ENCODE results near the gene PARP12. TPM values are rescaled to one million over a fixed set of nuclear protein-coding genes. Genes with fewer than 3 reads are reported as not detected.
A peak's percentile ranks its signal among the peaks of the same experiment; 100 is the strongest.
"Not testable (repeated sequence)": the region's sequence is repeated elsewhere in the genome, so short reads cannot be mapped to it uniquely, and the experiment has no call there.

Gene PARP12, protein sequence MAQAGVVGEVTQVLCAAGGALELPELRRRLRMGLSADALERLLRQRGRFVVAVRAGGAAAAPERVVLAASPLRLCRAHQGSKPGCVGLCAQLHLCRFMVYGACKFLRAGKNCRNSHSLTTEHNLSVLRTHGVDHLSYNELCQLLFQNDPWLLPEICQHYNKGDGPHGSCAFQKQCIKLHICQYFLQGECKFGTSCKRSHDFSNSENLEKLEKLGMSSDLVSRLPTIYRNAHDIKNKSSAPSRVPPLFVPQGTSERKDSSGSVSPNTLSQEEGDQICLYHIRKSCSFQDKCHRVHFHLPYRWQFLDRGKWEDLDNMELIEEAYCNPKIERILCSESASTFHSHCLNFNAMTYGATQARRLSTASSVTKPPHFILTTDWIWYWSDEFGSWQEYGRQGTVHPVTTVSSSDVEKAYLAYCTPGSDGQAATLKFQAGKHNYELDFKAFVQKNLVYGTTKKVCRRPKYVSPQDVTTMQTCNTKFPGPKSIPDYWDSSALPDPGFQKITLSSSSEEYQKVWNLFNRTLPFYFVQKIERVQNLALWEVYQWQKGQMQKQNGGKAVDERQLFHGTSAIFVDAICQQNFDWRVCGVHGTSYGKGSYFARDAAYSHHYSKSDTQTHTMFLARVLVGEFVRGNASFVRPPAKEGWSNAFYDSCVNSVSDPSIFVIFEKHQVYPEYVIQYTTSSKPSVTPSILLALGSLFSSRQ
- 19.6 and 23.1 TPM in 2 replicates for total RNA-seq (2014; rRNA removed; shearing (Covaris generic))

DNA sequence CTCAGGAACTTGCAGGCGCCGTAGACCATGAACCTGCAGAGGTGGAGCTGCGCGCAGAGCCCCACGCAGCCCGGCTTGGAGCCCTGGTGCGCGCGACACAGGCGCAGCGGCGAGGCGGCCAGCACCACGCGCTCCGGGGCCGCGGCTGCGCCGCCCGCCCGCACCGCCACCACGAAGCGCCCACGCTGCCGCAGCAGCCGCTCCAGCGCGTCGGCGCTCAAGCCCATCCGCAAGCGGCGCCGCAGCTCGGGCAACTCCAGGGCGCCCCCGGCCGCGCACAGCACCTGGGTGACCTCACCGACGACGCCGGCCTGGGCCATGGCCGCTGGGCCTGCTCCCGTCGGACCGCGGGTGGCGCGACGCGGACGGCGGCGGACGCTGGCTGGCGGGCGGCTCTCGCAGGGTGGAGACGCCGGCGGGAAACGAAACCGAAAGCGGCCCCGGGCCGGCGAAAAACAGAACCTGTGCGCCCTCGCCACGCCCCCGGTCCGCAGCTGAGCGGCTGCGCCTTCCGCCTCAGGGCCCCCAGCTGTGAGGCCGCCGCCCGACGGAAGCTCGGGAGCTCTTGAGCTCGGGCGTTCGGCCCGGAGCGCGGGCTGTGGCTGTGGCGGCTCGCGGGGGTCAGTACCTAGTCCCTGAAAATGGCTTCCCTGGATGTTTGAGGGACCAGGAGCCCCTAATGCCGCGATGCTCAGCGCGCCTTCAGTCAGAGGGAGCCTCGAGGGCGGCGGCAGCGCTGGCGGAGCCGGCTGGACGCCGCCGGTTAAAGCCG is at the start of gene PARP12:
Gene PARP12, minus strand, starts transcription at position 424 of the 772 bp plus-strand sequence. Its CDS starts 104 bp downstream, at position 320.
- peak; percentile 54 for DNase-seq (ENCODE audit: low spot score)

DNA sequence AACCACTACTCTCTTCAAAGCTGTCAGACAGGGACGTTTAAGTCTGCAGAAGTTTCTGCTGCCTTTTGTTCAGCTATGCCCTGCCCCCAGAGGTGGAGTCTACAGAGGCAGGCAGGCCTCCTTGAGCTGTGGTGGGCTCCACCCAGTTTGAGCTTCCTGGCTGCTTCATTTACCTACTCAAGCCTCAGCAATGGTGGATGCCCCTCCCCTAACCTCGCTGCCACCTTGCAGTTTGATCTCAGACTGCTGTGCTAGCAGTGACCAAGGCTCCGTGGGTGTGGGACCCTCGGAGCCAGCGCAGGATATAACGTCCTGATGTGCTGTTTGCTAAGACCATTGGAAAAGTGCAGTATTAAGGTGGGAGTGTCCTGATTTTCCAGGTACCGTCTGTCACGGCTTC is 46.0 kb upstream of the PARP12 start:
- not testable (repeated sequence) for DNase-seq (ENCODE audit: low spot score)

DNA sequence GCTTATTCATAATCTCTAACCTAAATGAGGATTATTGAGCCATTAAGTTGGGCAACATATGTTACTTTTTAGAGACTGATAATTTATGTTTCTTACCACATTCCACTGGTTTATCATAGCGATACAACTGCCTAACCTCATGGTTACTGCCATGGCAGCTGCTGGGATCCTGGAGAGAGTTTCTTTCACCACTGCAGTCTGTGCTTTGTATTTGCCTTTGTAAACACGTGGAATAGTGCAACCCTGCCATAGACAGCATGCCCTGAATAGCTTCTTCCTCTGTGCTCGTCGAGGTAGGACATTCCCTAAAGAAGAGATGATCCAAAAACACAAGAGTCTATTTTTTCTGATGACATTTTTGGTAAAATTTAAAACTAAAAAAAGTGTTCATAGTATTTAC is 33.7 kb upstream of the PARP12 start:
- DNase-seq (ENCODE audit: low spot score): no peak

DNA sequence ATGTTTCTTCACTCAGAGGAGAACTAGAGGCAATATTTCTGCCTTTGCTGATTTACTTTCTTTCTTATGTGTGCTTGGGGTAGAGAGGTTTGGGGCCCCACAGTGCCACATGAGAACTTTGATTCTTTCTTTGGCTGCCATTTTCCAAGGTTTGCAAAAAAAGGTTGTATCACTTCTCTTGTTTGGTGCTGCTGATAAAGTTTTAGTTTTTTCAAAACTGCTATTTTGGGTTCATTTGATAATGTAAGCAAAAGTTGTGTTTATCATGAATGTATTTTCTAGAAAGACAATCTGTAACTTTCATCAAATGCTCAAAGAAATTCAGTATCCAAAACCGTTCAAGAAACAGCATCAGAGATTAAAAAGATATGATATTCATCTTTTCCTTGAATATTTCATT is 30.6 kb upstream of the PARP12 start:
- no peak for DNase-seq (ENCODE audit: low spot score)

DNA sequence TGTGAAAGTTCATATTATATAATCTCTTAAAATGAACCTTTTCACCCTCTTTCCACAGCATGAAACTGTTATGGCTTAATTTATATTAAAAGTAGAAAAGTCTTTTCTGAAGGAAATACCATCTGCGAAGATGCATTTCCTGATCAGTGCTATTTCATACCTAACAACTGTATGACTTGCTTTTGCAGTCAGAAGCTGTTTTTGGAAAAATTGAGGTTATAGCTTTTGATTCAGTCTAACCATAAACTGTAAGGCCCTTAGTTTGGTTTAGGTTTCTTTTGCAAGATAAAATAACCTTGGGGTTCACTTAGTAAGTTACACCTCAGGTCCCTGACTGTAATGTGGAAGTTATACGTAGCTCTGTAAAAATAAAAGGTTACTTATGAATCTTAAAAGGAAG is 22.7 kb upstream of the PARP12 start:
- no peak for DNase-seq (ENCODE audit: low spot score)

DNA sequence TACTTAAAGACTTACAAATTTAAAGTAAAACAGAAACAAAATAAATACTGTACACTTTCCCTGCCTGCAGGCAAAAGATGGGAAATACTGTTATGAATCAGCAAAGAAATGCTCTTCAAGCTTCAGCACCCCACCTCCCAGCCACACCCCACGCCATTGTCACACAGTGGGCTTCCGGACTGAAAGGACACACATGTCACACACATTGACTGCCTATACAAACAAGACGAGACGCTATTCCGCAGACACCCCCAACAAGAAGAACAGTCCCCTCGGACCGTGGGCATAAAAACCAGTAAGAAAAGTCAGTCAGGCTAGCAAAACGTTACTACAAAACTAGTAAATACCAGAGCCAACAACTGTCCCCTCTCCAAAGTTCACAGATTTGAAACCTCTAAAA is 22.2 kb upstream of the PARP12 start:
- no peak for DNase-seq (ENCODE audit: low spot score)

DNA sequence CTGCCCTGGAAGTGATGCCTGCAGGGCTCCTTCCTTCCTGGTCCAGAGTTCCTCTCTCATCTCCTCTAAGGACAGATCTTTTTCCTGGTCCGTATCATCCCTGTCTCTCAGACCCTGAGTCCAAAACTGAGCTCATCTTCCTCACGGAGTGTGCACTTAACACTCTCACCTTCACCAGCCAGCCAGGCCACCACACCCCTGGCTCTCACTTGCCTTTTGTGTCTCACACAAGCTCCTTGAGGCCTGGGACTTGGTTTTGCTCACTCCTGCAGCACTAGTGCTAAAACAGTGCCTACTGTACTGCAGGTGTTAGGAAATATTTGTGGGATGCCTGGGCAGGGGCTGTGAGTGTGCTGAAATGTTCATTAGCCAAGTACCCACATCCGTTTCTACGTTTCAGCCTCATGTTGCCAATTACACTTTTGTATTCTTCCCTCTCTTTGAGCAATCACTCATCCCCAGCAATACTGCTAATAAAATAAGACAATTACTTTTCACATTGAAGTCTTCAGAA is 21.4 kb upstream of the PARP12 start:
- DNase-seq (ENCODE audit: low spot score): no peak

DNA sequence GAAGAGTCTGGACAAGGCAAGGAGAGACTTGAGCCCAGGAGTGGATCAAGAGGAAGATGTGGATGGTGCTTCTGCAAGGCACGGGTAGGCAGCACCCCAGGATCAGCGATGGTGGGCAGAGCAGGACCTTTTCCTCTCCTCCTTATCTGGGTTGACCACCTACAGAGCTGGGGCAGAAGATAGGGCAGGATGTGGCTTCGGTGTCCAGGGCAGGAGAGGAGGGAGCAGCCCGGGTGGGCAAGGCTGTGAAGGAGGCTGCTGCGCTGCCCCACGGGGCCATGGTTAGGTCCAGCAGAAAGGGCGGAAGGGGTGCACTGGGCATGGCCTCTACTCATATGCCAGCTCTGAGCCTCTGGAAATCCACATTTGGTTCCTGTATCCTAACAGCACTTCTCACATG is 20.0 kb upstream of the PARP12 start:
- DNase-seq (ENCODE audit: low spot score): no peak

DNA sequence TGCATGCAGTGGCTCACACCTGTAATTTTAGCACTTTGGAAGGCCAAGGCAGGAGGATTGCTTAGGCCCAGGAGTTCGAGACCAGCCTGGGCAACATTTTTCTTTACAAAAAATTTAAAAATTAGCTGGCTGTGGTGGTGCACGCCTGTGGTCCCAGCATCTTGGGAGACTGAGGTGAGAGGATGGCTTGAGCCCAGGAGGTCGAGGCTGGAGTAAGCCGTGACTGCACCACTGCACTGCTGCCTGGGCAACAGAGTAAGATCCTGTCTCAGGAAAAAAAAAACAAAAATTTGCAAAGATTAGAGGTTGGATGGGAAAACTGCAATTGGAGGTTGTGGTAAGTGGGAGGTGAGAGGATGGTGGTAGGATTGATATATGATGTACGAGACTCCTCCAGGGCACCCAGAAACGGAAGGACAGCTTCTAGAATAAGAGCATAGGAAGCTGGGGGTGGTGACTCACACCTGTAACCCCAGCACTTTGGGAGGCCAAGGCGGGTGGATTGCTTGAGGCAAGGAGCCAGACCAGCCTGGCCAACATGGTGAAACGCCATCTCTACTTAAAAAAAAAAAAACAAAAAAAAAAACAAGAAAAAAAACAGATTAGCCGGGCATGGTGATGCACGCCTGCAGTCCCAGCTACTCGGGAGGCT is 19.1 kb upstream of the PARP12 start:
- no peak for DNase-seq (ENCODE audit: low spot score)

DNA sequence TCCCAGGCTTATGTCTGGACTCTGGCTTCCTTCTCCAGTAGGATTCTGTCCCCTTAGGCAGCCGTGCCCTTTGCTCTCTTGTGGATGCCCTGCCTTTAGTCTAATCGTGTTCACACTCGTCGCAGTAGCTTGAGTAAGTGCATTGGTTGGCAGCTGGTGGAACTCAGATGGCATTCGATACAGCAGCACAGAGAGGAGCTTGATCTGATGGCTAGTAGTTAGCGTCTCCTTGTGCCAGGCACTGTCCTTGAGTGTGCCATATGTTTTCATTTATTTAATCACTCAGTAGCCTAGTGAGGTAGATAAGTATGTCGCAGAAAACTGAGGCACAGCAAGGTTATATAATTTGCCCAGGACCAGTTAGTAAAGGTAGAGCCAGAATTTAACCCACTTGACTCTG is 18.2 kb upstream of the PARP12 start:
- no peak for DNase-seq (ENCODE audit: low spot score)

DNA sequence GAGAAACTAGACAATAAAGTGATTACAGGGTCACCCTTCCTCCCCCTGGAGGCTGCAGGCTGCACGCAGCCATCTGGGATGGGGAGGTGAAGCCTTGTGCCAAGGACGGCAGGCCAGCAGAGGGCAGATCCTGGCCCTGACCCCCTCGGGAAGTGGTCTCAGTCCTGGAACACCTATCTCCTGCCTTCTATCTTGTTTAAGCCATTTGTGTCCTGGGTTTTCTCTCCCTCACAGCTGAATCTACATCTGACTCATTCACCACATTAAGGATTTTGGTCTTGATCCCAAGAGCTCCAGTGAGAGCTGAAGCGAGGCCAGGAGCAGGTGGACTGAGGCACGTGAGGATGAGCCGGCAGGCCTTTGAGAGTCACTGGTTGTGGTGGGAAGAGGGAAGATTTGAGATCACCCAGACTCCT is 16.4 kb upstream of the PARP12 start:
- peak; percentile 85 for DNase-seq (ENCODE audit: low spot score)

DNA sequence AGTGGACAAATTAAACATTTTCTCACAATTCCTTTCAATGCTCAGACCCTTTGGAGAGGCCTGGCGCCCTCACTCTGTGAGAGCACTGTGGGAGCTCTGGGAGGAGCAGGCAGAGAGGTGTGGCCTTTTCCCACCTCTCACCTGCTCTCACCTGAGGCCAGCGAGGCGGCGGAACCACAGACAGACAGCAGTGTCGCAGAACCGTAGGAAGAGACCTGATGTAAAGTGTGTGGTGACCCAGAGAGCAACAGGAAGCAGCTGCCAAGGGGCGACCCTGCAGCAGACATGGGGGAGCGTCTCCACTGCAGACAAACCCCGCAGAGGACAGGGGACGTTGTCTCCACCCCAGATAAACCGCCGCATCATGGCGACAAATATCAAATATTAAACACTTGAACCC is 15.6 kb upstream of the PARP12 start:
- DNase-seq (ENCODE audit: low spot score): no peak

DNA sequence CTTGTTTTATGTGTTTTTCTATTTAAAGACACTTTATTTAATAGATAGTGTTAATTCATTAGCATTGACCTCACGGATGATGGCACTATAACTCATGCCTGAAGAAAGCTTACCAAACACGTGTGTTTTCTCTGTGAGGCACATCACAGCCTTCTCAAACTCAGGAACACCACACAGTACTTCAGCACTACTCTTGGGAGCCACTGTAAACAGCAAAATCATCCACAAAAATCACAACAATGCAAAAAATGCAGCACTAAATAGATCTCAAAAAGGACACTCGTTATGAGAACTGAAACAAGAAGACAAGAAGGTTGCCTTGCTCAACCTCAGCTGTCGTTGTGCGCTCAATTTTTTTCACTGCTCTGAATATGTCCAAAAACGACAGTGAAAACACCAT is 12.0 kb upstream of the PARP12 start:
- no peak for DNase-seq (ENCODE audit: low spot score)

DNA sequence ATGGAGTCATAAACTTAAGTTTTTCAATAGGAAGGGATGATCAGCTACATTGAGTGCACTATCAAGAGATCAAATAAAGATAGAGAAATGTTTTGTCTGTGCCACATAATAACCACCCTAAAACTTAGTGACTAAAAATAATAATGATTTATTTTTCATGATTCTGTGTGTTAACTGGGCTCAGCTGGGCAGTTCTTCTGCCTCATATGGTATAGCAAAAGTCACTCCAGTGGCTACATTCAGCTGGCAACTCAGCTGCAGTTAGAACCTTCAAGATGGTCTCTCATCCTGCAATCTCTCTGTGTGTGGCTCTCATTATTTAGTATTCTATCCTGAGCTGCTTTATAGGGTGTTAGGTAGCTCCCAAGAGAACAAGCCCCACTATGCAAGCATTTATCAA is 7.8 kb upstream of the PARP12 start:
- DNase-seq (ENCODE audit: low spot score): no peak

DNA sequence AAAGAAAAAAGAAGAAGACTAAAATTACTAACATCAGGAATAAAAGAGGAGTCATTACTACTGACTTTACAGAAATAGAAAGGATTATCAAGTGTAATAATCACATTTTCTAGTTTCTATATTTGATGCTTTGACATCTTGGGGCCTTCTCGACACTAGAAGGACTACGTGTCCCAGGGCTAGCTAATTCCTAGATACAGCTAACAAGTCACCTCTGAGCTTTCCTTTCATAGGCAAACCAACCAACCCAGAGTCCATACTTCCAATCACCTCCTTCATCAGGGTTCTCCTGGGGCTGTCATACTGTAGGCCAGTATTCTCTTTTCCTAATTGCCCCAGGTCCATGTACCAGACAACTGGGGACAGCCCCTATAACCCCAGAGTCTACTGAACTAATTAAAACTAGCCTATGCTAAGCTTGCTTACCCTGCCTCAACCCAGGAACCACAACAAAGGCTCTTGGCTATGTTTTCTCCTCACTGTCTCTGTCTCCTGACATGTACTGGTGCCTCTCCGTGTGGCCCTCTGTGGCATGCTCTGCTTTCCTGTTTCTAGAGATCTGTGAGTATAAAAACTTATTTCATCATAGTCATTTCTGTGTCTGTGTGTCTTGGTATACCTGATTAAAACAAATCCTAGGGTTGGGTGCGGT is 6.7 kb upstream of the PARP12 start:
- DNase-seq (ENCODE audit: low spot score): no peak

DNA sequence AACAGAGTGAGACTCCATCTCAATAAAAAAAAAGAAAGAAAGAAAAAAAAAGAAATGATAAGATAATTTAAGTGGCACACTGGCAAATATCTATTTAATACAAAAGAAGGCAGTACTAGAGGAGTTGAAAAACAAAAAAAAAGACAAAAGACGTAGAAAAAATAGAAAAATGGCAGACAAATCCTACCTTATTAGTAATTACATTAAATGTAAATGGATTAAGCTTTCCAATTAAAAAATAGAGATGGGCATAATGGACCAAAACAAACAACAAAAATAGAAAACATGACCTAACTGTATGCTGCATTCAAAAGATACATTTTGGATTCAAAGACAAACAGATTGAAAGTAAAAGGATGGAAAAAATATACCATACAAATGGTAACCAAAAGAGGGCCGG is 5.3 kb upstream of the PARP12 start:
- no peak for DNase-seq (ENCODE audit: low spot score)

DNA sequence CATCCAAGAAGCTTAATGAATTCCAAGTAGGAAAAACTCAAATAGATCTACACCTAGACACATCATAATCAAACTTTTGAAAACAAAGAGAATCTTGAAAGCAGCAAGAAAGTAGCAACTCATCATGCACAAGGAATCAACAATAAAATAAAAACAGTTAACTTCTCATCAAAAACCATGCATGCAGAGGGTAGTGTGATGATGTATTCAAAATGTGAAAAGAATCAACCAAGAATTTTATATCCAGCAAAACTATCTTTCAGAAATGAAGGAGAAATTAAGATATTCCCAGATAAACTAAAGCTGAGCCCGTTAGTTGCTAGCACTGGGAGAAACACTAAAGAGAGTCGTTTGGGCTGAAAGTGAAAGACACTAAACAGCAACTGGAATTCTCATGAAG is 4.3 kb upstream of the PARP12 start:
- no peak for DNase-seq (ENCODE audit: low spot score)

DNA sequence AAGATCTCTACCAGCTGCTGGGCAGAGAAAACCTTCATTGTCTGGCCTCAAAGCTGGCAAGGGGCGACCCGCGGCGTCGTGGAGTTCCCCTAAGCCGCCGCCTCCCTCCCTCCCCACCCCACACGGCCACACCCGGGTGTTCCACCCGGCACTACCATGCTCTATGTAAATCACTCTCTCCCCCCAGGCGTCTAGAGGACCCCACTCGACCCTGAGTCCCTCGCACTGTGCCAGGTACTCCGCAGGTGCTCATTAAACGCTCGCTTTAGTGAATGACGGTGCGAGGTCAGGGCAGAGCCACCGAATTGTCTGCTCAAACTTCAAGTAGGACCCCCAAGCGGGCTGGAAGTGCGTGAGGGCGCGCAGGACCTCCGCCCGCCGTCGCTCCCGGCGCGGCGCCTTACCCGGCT is 628 bp downstream of the PARP12 start:
- DNase-seq (ENCODE audit: low spot score): no peak

DNA sequence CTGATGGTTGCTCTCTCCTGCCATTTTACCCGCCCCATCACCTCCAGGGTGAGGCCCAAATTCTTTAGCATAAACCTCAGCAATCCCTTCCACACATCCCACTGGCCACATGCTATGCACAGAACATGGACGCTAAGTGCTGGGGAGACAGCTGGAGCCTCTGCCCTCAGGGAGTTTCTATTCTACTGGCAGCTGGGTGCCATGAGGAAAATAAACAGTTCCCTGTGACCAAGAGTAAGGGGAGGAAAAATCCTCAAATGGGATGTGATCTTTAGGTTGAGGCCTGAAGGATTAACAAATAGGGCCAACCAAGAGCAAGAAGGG is 1.2 kb downstream of the PARP12 start:
- DNase-seq (ENCODE audit: low spot score): no peak

DNA sequence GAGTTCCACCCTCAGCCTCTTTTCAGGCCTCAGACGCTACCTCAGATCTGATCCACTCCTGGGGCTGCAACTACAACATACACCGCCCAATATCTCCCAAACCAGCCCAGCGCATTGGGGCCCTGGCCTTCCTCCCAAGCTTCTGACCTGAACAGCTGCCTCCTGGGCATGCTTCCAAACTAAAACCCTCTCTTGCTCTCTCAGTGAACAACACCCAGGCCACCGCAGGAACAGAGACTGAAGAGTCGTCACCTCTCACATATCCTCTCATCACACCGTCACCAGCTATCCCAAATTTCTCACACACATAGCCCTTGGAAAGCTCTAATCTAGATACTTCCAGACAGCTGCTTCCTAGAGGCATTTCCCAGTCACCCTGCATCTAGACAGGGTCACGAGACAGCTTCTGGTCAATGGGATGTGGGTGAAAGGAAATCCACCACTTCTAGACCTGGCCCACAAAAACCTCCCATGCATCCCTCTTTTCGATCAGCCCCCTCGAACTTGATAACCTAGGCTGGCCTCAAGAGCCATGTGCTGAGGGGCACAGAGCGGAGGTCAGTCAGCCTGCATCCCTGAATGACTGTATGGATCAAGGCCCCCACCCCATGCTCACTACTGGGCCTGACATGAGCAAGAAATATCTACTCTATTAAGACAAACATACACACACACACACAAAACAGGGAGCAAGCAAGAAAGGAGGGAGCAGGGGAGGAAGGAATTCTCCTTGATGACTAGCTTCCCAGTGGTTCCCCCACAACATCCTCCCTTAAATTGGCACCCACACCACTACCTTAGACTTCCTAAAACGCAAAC is 1.8 kb downstream of the PARP12 start:
- DNase-seq (ENCODE audit: low spot score): no peak

DNA sequence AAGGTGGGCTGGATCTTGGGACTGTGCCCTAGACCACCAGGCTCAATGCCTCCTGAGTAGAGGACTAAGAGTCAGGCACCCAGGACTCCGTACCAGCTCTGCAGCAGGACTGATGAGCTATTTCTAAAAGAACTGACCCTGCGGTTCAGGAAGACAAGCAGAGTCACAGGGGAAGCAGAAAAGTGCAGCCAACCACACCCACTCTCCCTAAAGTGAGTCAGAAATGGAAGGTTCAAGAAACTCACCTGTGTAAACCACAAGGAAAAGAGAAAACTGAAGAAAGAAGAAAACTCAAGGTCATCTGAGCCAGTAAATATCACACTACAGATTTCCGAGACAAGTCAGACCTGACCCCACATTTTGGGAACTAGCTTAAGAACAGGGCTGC is 2.5 kb downstream of the PARP12 start:
- no peak for DNase-seq (ENCODE audit: low spot score)
